GM13977 (cell line): Measurements from ENCODE around the gene DNAAF5.
A peak's percentile ranks its signal among the peaks of the same experiment; 100 is the strongest.

Source experiments
- DNase-seq: peaks from one replicate; pipeline ENCODE4 v3.0.0; 2012; ENCODE audit warnings: low spot score
- CTCF ChIP-seq: IDR thresholded peaks from 2 replicates; pipeline ENCODE4 v1.5.1; 2012; ENCODE audit warnings: mild to moderate bottlenecking, control low read depth; ENCODE audit not compliant: insufficient read depth; ENCODE audit errors: extremely low read depth, missing control alignments
- in situ Hi-C: fragments of 300-500 bp; cut with MboI; formaldehyde crosslinking; loops from one replicate; pipeline ENCODE4 v1.12.0; 2022; ENCODE audit warnings: low sequenced_read_pairs, low pct_unique_long_range_greater_than_20kb, mixed read lengths, inconsistent platforms; ENCODE audit not compliant: unreplicated experiment

The DNAAF5 gene

GRCh38 chr7:729140-730000 is 2.9 kb downstream of the DNAAF5 start:
- TF ChIP-seq CTCF: no peak
- DNase-seq: no peak
- in situ Hi-C loops: no loop called here

- DNase-seq: no peak
- TF ChIP-seq CTCF: no peak
- in situ Hi-C loops: no loop called here
These were observed 4.3 kb downstream of the DNAAF5 start for GRCh38 chr7:730501-731439.

GRCh38 chr7:731440-732085 is 5.1 kb downstream of the DNAAF5 start:
- TF ChIP-seq CTCF: no peak
- no peak for DNase-seq
- in situ Hi-C loops: no loop called here

GRCh38 chr7:732094-732541 is 5.6 kb downstream of the DNAAF5 start:
- DNase-seq: no peak
- TF ChIP-seq CTCF: peak; percentile 42
- in situ Hi-C loops: no loop called here

- in situ Hi-C loops: no loop called here
- no peak for TF ChIP-seq CTCF
- no peak for DNase-seq
These were observed 6.1 kb downstream of the DNAAF5 start for GRCh38 chr7:732556-732955.

- in situ Hi-C loops: no loop called here
- no peak for DNase-seq
- no peak for TF ChIP-seq CTCF
These were observed 7.7 kb downstream of the DNAAF5 start for GRCh38 chr7:734214-734613.
